IMR-90 (cell line): ENCODE measurements around the gene CDH22. TPM values are rescaled to one million over a fixed set of nuclear protein-coding genes. Genes with fewer than 3 reads are reported as not detected.

Experiments
- ATAC-seq: fragments of 200-7000 bp; cut with Tn5 transposase; 2 replicates; pipeline ENCODE4 v1.9.1; 2020; ENCODE audit warnings: low read depth, mild to moderate bottlenecking, moderate library complexity
- BruUV-seq: library from RNA; stranded (reverse); fragments of 400-500 nt; replicated peaks from 2 replicates; lab custom pipeline; 2021; lab: Mats Ljungman, UMichigan
- CTCF ChIA-PET: fragments of 300-600 bp; formaldehyde crosslinking; extraction: SDS; loops from one replicate; lab custom pipeline; 2021; ENCODE audit warnings: antibody characterized with exemption; lab: Yijun Ruan, JAX
- POLR2A ChIA-PET: fragments of 300-600 bp; sonication (Branson Sonifier 250); formaldehyde crosslinking; loops from one replicate; lab custom pipeline; 2022; ENCODE audit warnings: antibody characterized with exemption; ENCODE audit not compliant: unreplicated experiment; lab: Charles Lee
- DNase-seq: peaks from one replicate; pipeline ENCODE4 v3.0.0; 2013
- H2AFZ ChIP-seq: replicated peaks from 2 replicates; pipeline ENCODE3; 2013; ENCODE audit warnings: low read length, mild to moderate bottlenecking; ENCODE audit not compliant: poor library complexity
- H2AK5ac ChIP-seq: 2 replicates; pipeline ENCODE4 v1.6.1; 2013; ENCODE audit warnings: low read depth, low read length, inconsistent platforms
- H2AK9ac ChIP-seq: replicated peaks from 2 replicates; pipeline ENCODE3; 2013; ENCODE audit warnings: mild to moderate bottlenecking, low read depth, low read length, moderate library complexity; ENCODE audit not compliant: poor library complexity
- H2BK120ac ChIP-seq: 2 replicates; pipeline ENCODE4 v1.6.1; 2013; ENCODE audit warnings: low read depth, low read length, inconsistent platforms
- H2BK15ac ChIP-seq: 3 replicates; pipeline ENCODE4 v1.6.1; 2013; ENCODE audit warnings: low read depth, low read length, inconsistent platforms
- H2BK20ac ChIP-seq: 2 replicates; pipeline ENCODE4 v1.6.1; 2013; ENCODE audit warnings: low read depth, mild to moderate bottlenecking, inconsistent platforms, low read length, moderate library complexity
- H2BK5ac ChIP-seq: 2 replicates; pipeline ENCODE4 v1.6.1; 2013; ENCODE audit warnings: mild to moderate bottlenecking, low read depth, low read length, inconsistent platforms; ENCODE audit not compliant: poor library complexity, severe bottlenecking
- H3K14ac ChIP-seq: replicated peaks from 2 replicates; pipeline ENCODE4 v1.6.1; 2013; ENCODE audit warnings: low read depth, low read length, inconsistent platforms
- H3K18ac ChIP-seq: 2 replicates; pipeline ENCODE4 v1.6.1; 2013; ENCODE audit warnings: low read depth, low read length, control low read depth
- H3K23ac ChIP-seq: 2 replicates; pipeline ENCODE4 v1.6.1; 2013; ENCODE audit warnings: low read depth, low read length, inconsistent platforms
- H3K27ac ChIP-seq: 2 replicates; pipeline ENCODE4 v1.5.1; 2013; ENCODE audit warnings: mild to moderate bottlenecking, control low read depth, low read length; ENCODE audit not compliant: insufficient read depth
- H3K27me3 ChIP-seq: 2 replicates; pipeline ENCODE4 v1.6.1; 2013; ENCODE audit warnings: low read length; ENCODE audit not compliant: control insufficient read depth, insufficient read depth
- H3K36me3 ChIP-seq: 2 replicates; pipeline ENCODE4 v1.6.1; 2013; ENCODE audit warnings: low read length, mixed read lengths; ENCODE audit not compliant: control insufficient read depth, insufficient read depth
- H3K4ac ChIP-seq: 2 replicates; pipeline ENCODE4 v1.6.1; 2013; ENCODE audit warnings: low read depth, low read length, inconsistent platforms
- H3K4me1 ChIP-seq: 2 replicates; pipeline ENCODE4 v1.6.1; 2013; ENCODE audit warnings: low read length, mixed read lengths; ENCODE audit not compliant: control insufficient read depth, insufficient read depth
- H3K4me2 ChIP-seq: 2 replicates; pipeline ENCODE4 v1.6.1; 2013; ENCODE audit warnings: low read depth, mild to moderate bottlenecking, control low read depth, low read length, moderate library complexity
- H3K4me3 ChIP-seq: 2 replicates; pipeline ENCODE4 v1.5.1; 2013; ENCODE audit warnings: low read depth, mild to moderate bottlenecking, control low read depth, low read length, moderate library complexity; ENCODE audit not compliant: insufficient read depth
- H3K56ac ChIP-seq: 2 replicates; pipeline ENCODE4 v1.6.1; 2013; ENCODE audit warnings: low read length, inconsistent platforms; ENCODE audit not compliant: insufficient read depth; ENCODE audit errors: extremely low read depth
- H3K79me1 ChIP-seq, 2 experiments: 2 replicates each; pipeline ENCODE4 v1.6.1; 2013; ENCODE audit warnings: low read length in 2 of 2, inconsistent platforms in 1 of 2, low read depth in 1 of 2
- H3K9ac ChIP-seq: 2 replicates; pipeline ENCODE4 v1.6.1; 2013; ENCODE audit warnings: low read depth, low read length, control low read depth
- H3K9me1 ChIP-seq: 2 replicates; pipeline ENCODE4 v1.6.1; 2013; ENCODE audit warnings: low read length, inconsistent platforms; ENCODE audit not compliant: insufficient read depth
- H3K9me3 ChIP-seq: 2 replicates; pipeline ENCODE4 v1.6.1; 2013; ENCODE audit warnings: low read length; ENCODE audit not compliant: control insufficient read depth, insufficient read depth
- H4K20me1 ChIP-seq: 2 replicates; pipeline ENCODE4 v1.6.1; 2013; ENCODE audit warnings: low read length, inconsistent platforms; ENCODE audit not compliant: insufficient read depth
- H4K5ac ChIP-seq: 2 replicates; pipeline ENCODE4 v1.6.1; 2013; ENCODE audit warnings: mild to moderate bottlenecking, low read depth, low read length, control low read depth
- H4K8ac ChIP-seq, 2 experiments: 2 replicates each; pipeline ENCODE4 v1.6.1; 2013; ENCODE audit warnings: low read depth in 2 of 2, low read length in 2 of 2, control low read depth in 1 of 2, inconsistent platforms in 1 of 2
- H4K91ac ChIP-seq: 2 replicates; pipeline ENCODE4 v1.6.1; 2013; ENCODE audit warnings: low read depth, low read length, inconsistent platforms; ENCODE audit not compliant: insufficient read depth
- CEBPB ChIP-seq: IDR thresholded peaks from 2 replicates; pipeline ENCODE4 v1.6.1; 2012; ENCODE audit warnings: low read depth, low read length, improper control_type of control experiment
- CHD1 ChIP-seq: IDR thresholded peaks from 2 replicates; pipeline ENCODE4 v1.6.1; 2012; ENCODE audit warnings: low read depth, low read length, improper control_type of control experiment
- FOS ChIP-seq: fragments of 150-350 bp; IDR thresholded peaks from 2 replicates; pipeline ENCODE4 v1.6.1; 2016; ENCODE audit warnings: low read depth, low read length
- MAZ ChIP-seq: IDR thresholded peaks from 2 replicates; pipeline ENCODE4 v1.6.1; 2012; ENCODE audit warnings: low read depth, mild to moderate bottlenecking, low read length, improper control_type of control experiment, moderate library complexity, borderline replicate concordance
- MXI1 ChIP-seq: IDR thresholded peaks from 2 replicates; pipeline ENCODE4 v1.6.1; 2012; ENCODE audit warnings: low read depth, mild to moderate bottlenecking, low read length, moderate library complexity, borderline replicate concordance
- POLR2A ChIP-seq: IDR thresholded peaks from 2 replicates; pipeline ENCODE4 v1.6.1; 2012; ENCODE audit warnings: mild to moderate bottlenecking, low read depth, low read length
- RAD21 ChIP-seq: IDR thresholded peaks from 2 replicates; pipeline ENCODE4 v1.6.1; 2012; ENCODE audit warnings: low read length, improper control_type of control experiment
- RCOR1 ChIP-seq: IDR thresholded peaks from 2 replicates; pipeline ENCODE4 v1.6.1; 2012; ENCODE audit warnings: mild to moderate bottlenecking, low read length, improper control_type of control experiment; ENCODE audit not compliant: insufficient replicate concordance
- RFX5 ChIP-seq: IDR thresholded peaks from 2 replicates; pipeline ENCODE4 v1.8.0; 2012; ENCODE audit warnings: low read depth, mild to moderate bottlenecking, low read length, moderate library complexity
- WGBS, 2 experiments: methylation state at CpG; one replicate each; pipeline versions ENCODE4 v1.1.5 to v1.1.7; 2013; ENCODE audit warnings: missing lambda C conversion rate in 2 of 2; ENCODE audit not compliant: insufficient read length in 1 of 2; ENCODE audit errors: extremely low coverage in 2 of 2; 5-methylcytosine and 5-hydroxymethylcytosine counted together
- dilution Hi-C: fragments of 300-500 bp; cut with HindIII; formaldehyde crosslinking; loops from one replicate; pipeline ENCODE4 v1.14.3; 2018; ENCODE audit warnings: low sequenced_read_pairs; ENCODE audit not compliant: unreplicated experiment
- in situ Hi-C: fragments of 300-500 bp; cut with MboI; formaldehyde crosslinking; loops from 3 replicates; pipeline ENCODE4 v1.14.3; 2019; ENCODE audit warnings: low sequenced_read_pairs, inconsistent platforms, mixed read lengths
- intact Hi-C: fragments of 100-400 bp; cut with micrococcal nuclease; formaldehyde crosslinking; loops from 2 replicates; pipeline ENCODE4 v1.10.0; 2022
- polyA plus RNA-seq, 3 experiments: library from polyadenylated mRNA; depleted of rRNA; stranded (reverse); fragments of >200 nt; gene quantifications; 2 replicates each; pipeline ENCODE4 v1.2.3, GENCODE V29; 2012; ENCODE audit warnings: low replicate concordance in 1 of 3
- total RNA-seq: library from RNA; depleted of rRNA; stranded (reverse); fragments of >200 nt; gene quantifications from 2 replicates; pipeline ENCODE4 v1.2.3, GENCODE V29; 2012
- TF ChIP-seq, protein P1 (sequence below): conservative IDR thresholded peaks from 2 replicates; pipeline ENCODE4 v1.5.1; 2012; ENCODE audit warnings: mild to moderate bottlenecking, low read depth, low read length, improper control_type of control experiment
- TF ChIP-seq, protein P2 (sequence below): fragments of 150-350 bp; IDR thresholded peaks from 2 replicates; pipeline ENCODE4 v1.6.1; 2017; ENCODE audit warnings: mild to moderate bottlenecking, antibody characterized with exemption, low read length, low read depth

The CDH22 gene
- total and polyA plus RNA-seq, 2 of the 4 experiments (the other 2 are of a cell fraction) = not detected

DNA sequence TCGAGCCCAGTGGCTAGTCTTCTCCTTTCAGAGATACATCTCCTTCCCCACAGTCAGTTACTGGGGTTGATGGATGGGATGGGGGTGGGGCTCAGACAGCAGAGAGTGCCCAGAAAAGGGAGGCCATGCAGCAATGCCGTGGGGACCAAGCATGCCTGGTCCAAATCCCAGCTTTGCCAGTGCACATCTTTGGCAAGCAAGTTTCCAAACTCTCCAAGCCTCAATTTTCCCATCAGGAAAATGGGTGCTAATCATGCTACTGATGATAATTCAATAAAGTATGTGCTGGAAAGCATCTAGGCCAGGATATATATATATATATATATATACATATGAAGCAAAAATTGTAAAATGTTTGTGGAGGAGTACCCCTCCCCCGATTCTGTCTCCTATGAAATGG, 111.3 kb downstream of the CDH22 start (continued):
- TF ChIP-seq, protein P1, sequence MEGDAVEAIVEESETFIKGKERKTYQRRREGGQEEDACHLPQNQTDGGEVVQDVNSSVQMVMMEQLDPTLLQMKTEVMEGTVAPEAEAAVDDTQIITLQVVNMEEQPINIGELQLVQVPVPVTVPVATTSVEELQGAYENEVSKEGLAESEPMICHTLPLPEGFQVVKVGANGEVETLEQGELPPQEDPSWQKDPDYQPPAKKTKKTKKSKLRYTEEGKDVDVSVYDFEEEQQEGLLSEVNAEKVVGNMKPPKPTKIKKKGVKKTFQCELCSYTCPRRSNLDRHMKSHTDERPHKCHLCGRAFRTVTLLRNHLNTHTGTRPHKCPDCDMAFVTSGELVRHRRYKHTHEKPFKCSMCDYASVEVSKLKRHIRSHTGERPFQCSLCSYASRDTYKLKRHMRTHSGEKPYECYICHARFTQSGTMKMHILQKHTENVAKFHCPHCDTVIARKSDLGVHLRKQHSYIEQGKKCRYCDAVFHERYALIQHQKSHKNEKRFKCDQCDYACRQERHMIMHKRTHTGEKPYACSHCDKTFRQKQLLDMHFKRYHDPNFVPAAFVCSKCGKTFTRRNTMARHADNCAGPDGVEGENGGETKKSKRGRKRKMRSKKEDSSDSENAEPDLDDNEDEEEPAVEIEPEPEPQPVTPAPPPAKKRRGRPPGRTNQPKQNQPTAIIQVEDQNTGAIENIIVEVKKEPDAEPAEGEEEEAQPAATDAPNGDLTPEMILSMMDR = no peak

DNA sequence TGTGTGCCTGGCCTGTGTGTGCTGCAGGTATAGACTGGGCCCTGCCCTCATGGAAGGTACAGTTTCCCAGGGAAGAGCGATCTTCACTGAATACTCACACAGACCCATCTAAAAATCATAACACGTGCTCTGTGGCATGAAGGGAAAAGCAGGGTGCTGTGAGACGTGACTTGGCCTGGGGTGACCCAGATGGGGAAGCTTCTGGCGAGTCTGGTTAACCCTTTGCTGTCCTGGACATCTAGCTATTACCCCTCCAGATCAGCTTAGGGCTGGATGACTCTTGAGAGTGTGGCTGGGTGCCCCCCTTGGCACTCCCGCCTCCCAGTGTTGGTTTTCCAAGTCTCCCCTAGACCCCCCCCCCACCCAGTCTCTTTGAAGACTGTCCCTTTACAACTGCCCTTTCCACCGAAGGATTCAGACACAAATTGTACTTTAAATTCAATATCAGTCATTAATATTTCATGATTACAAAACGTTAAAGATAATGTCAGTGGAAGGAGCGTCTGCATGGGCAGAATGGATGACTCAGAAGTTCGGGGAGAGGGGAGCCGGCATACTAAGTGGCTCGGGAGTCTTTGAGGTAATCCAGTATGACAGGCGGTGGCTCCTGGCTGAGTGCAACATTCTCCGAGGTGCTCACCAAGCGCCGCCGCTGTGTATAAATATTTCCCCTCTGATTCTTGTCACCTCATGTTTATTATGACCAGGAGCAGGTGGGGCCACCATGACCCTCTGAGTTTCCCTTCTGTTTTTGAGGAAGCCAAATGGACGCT, 112.8 kb downstream of the CDH22 start:
- H4K5ac ChIP-seq = no peak overlapping the region
- dilution Hi-C loops (no loop called here), intact Hi-C loops (no loop called here), in situ Hi-C loops (no loop called here)
- H3K36me3 ChIP-seq = no peaks in the 10 kb centered on the region
- 20% methylated on average over 5 of the region's 17 CpGs; no CpG with 5 or more reads in 1 of the 2 experiments for WGBS, 2 experiments
- no peak overlapping the region for H3K14ac ChIP-seq
- H3K4me1 ChIP-seq = no peaks in the 10 kb centered on the region
- no peaks in the 10 kb centered on the region for H3K79me1 ChIP-seq
- no peaks in the 10 kb centered on the region for H3K9me1 ChIP-seq
- no peak overlapping the region for H2BK5ac ChIP-seq
- DNase-seq (no peak), ATAC-seq (no peak)
- no peak overlapping the region for H3K23ac ChIP-seq
- no peak overlapping the region for H3K4ac ChIP-seq
- no peak overlapping the region for H2BK15ac ChIP-seq
- H4K8ac ChIP-seq = no peak overlapping the region
- H3K27ac ChIP-seq = no peak overlapping the region
- no peak overlapping the region for H2AFZ ChIP-seq
- H2AK5ac ChIP-seq = no peak overlapping the region
- no peaks in the 10 kb centered on the region; the same call in 1 of the 2 replicates for H4K20me1 ChIP-seq
- H2BK20ac ChIP-seq = no peak overlapping the region
- POLR2A ChIA-PET = no interaction called here
- H3K27me3 ChIP-seq = peaks cover 13% of the 10 kb centered on the region
- no peak overlapping the region for H3K56ac ChIP-seq
- no peak overlapping the region for H2BK120ac ChIP-seq
- H3K9ac ChIP-seq = no peak overlapping the region
- CTCF ChIA-PET = no interaction called here
- H3K18ac ChIP-seq = no peak overlapping the region
- TF ChIP-seq RAD21 (no peak), RCOR1 (no peak), RFX5 (no peak), MXI1 (no peak), CHD1 (no peak), POLR2A (no peak), MAZ (no peak), CEBPB (no peak), FOS (no peak)
- TF ChIP-seq, protein P2, sequence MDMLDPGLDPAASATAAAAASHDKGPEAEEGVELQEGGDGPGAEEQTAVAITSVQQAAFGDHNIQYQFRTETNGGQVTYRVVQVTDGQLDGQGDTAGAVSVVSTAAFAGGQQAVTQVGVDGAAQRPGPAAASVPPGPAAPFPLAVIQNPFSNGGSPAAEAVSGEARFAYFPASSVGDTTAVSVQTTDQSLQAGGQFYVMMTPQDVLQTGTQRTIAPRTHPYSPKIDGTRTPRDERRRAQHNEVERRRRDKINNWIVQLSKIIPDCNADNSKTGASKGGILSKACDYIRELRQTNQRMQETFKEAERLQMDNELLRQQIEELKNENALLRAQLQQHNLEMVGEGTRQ = no peak
- TF ChIP-seq, protein P1 = no peak
- H3K4me2 ChIP-seq = no peak overlapping the region
- H4K91ac ChIP-seq = no peak overlapping the region
- peak overlapping the region; percentile 3 for H2AK9ac ChIP-seq
- BruUV-seq = no TSS peak
- no peak overlapping the region for H3K4me3 ChIP-seq
- no peaks in the 10 kb centered on the region for H3K9me3 ChIP-seq
